ENCODE measurements around the gene BLTP3B. TPM values are rescaled to one million over a fixed set of nuclear protein-coding genes. Genes with fewer than 3 reads are reported as not detected.

Gene BLTP3B
- polyA plus RNA-seq, 1 donor (not counting 4 experiments of a cell fraction or from before 2014, with no cell fraction given): 11.7 TPM

GRCh38 chr12:100166232-100166631, 23.6 kb upstream of the BLTP3B start:
- DNase-seq (ENCODE audit: low read depth, low spot score): no peak
- H3K9ac ChIP-seq (ENCODE audit: control insufficient read depth, extremely low read depth, insufficient read depth, low read length): no peak overlapping the region
- no peaks in the 10 kb centered on the region for H3K9me3 ChIP-seq (ENCODE audit: control insufficient read depth, low read depth, low read length)

GRCh38 chr12:100165356-100165755, 22.7 kb upstream of the BLTP3B start:
- Histone ChIP-seq H3K4me1 (ENCODE audit: control insufficient read depth, extremely low read depth, insufficient read depth, low read length) (peaks cover 17% of the 10 kb centered on the region), H2AFZ (ENCODE audit: control insufficient read depth, low read length) (no peak overlapping the region), H3K9me3 (ENCODE audit: control insufficient read depth, low read depth, low read length) (no peaks in the 10 kb centered on the region), H3K27ac (ENCODE audit: control insufficient read depth, insufficient read depth, low read length) (no peak overlapping the region), H3K79me2 (ENCODE audit: control insufficient read depth, insufficient read depth, low read length) (no peaks in the 10 kb centered on the region), H3K36me3 (ENCODE audit: control insufficient read depth in 2 of 2, extremely low read depth in 1 of 2, insufficient read depth in 2 of 2, low read length in 2 of 2) (no peaks in the 10 kb centered on the region), H4K20me1 (ENCODE audit: control insufficient read depth, extremely low read depth, insufficient read depth, low read length) (no peaks in the 10 kb centered on the region), H3K27me3 (ENCODE audit: control insufficient read depth, extremely low read depth, insufficient read depth, low read length) (no peaks in the 10 kb centered on the region), H3K4me2 (ENCODE audit: control insufficient read depth, extremely low read depth, insufficient read depth, low read depth, low read length) (no peak overlapping the region), H3K9ac (ENCODE audit: control insufficient read depth, extremely low read depth, insufficient read depth, low read length) (no peak overlapping the region), H3K9me1 (ENCODE audit: control insufficient read depth, extremely low read depth, insufficient read depth, low read length) (no peaks in the 10 kb centered on the region), H3K4me3 (ENCODE audit: control insufficient read depth in 2 of 3, extremely low read depth in 1 of 3, insufficient read depth in 2 of 3, low read depth in 1 of 3, low read length in 3 of 3) (no peak overlapping the region)
- no peak for FAIRE-seq
- DNase-seq (ENCODE audit: low read depth, low spot score): no peak
- dilution Hi-C loops (cut with MboI; ENCODE audit: extremely low pct_ligation_motif_present, low sequenced_read_pairs): no loop called here
- no peak for TF ChIP-seq EZH2 (IDR thresholded peaks at IDR 0.05; ENCODE audit: low read length)
- no peak for TF ChIP-seq CTCF (optimal IDR thresholded peaks at IDR 0.05 in 1 of 3, IDR thresholded peaks at IDR 0.05 in 1 of 3, conservative IDR thresholded peaks at IDR 0.05 in 1 of 3; ENCODE audit: extremely low read depth in 1 of 3, insufficient read depth in 2 of 3, low read length in 3 of 3)

More at GRCh38 chr12:100166232-100166631, 23.6 kb upstream of the BLTP3B start:
- Histone ChIP-seq H3K9me1 (ENCODE audit: control insufficient read depth, extremely low read depth, insufficient read depth, low read length) (no peaks in the 10 kb centered on the region), H3K27ac (ENCODE audit: control insufficient read depth, insufficient read depth, low read length) (no peak overlapping the region), H4K20me1 (ENCODE audit: control insufficient read depth, extremely low read depth, insufficient read depth, low read length) (no peaks in the 10 kb centered on the region), H3K36me3 (ENCODE audit: control insufficient read depth in 2 of 2, extremely low read depth in 1 of 2, insufficient read depth in 2 of 2, low read length in 2 of 2) (no peaks in the 10 kb centered on the region), H3K4me1 (ENCODE audit: control insufficient read depth, extremely low read depth, insufficient read depth, low read length) (peaks cover 17% of the 10 kb centered on the region), H3K4me2 (ENCODE audit: control insufficient read depth, extremely low read depth, insufficient read depth, low read depth, low read length) (no peak overlapping the region), H3K4me3 (ENCODE audit: control insufficient read depth in 2 of 3, extremely low read depth in 1 of 3, insufficient read depth in 2 of 3, low read depth in 1 of 3, low read length in 3 of 3) (no peak overlapping the region), H3K27me3 (ENCODE audit: control insufficient read depth, extremely low read depth, insufficient read depth, low read length) (no peaks in the 10 kb centered on the region), H3K79me2 (ENCODE audit: control insufficient read depth, insufficient read depth, low read length) (no peaks in the 10 kb centered on the region), H2AFZ (ENCODE audit: control insufficient read depth, low read length) (no peak overlapping the region)
- no peak for FAIRE-seq
- TF ChIP-seq CTCF (optimal IDR thresholded peaks at IDR 0.05 in 1 of 3, IDR thresholded peaks at IDR 0.05 in 1 of 3, conservative IDR thresholded peaks at IDR 0.05 in 1 of 3; ENCODE audit: extremely low read depth in 1 of 3, insufficient read depth in 2 of 3, low read length in 3 of 3) (no peak), EZH2 (IDR thresholded peaks at IDR 0.05; ENCODE audit: low read length) (no peak)
- dilution Hi-C loops (cut with MboI; ENCODE audit: extremely low pct_ligation_motif_present, low sequenced_read_pairs): no loop called here

Measured in keratinocyte (primary cell).